K562 (cell line): Measurements from ENCODE around the gene SRRM4. TPM values are rescaled to one million over a fixed set of nuclear protein-coding genes. Genes with fewer than 3 reads are reported as not detected.

Source experiments
- ATAC-seq: fragments of 200-7000 bp; cut with Tn5 transposase; 3 replicates; pipeline ENCODE4 v1.9.1; 2020; ENCODE audit warnings: moderate library complexity
- BruUV-seq: library from RNA; stranded (reverse); fragments of 400-500 nt; replicated peaks from 2 replicates; lab custom pipeline; 2021; lab: Mats Ljungman, UMichigan
- CTCF ChIA-PET: fragments of 300-600 bp; formaldehyde crosslinking; extraction: SDS; loops from one replicate; lab custom pipeline; 2021; ENCODE audit warnings: low intra/inter-chr PET ratio; lab: Yijun Ruan, JAX
- POLR2A ChIA-PET: fragments of 300-600, 350-650 bp; sonication (Branson Sonifier 250); formaldehyde crosslinking; extraction: SDS; loops from one replicate; lab custom pipeline; 2021; ENCODE audit warnings: antibody characterized with exemption, inconsistent platforms; lab: Yijun Ruan, JAX
- DNase-seq, 4 experiments: peaks; one replicate each; pipeline versions ENCODE4 v3.0.0 to v3.0.0-alpha.2; 2011 to 2018; ENCODE audit warnings: low spot score in 3 of 4, mixed read lengths in 3 of 4; ENCODE audit errors: extremely low read depth in 1 of 4
- FAIRE-seq: peaks from 2 replicates; lab custom pipeline; 2011; peaks lifted over from hg19 to GRCh38; lab: Jason Lieb, UNC
- H2AFZ ChIP-seq: 2 replicates; pipeline ENCODE4 v1.6.0; 2011; ENCODE audit warnings: low read depth, low read length, control low read depth, inconsistent platforms
- H3K27ac ChIP-seq: fragments of 200-600 bp; 3 replicates; pipeline ENCODE4 v1.8.0; 2011; ENCODE audit warnings: low read depth, mild to moderate bottlenecking, control low read depth, inconsistent platforms, low read length, moderate library complexity, mixed read lengths; ENCODE audit errors: extremely low read depth
- H3K27me3 ChIP-seq, 2 experiments: fragments of 300-600 bp in 1 of 2; 2 replicates in 1 of 2; 3 replicates in 1 of 2; pipeline versions ENCODE4 v1.6.0 to v1.8.0; 2011; ENCODE audit warnings: inconsistent platforms in 2 of 2, low read length in 2 of 2, mild to moderate bottlenecking in 1 of 2, mixed read lengths in 1 of 2, moderate library complexity in 1 of 2; ENCODE audit not compliant: control insufficient read depth in 2 of 2, insufficient read depth in 2 of 2
- H3K36me3 ChIP-seq: fragments of 300-600 bp; 3 replicates; pipeline ENCODE4 v1.8.0; 2011; ENCODE audit warnings: mild to moderate bottlenecking, low read length, inconsistent platforms; ENCODE audit not compliant: control insufficient read depth, insufficient read depth
- H3K4me1 ChIP-seq, 2 experiments: fragments of 200-600 bp in 1 of 2; replicated peaks in 1 of 2; 2 replicates in 1 of 2; 3 replicates in 1 of 2; pipeline versions ENCODE4 v1.5.1 to v1.8.0; 2011; ENCODE audit warnings: inconsistent platforms in 2 of 2, low read length in 2 of 2, mild to moderate bottlenecking in 1 of 2, mixed read lengths in 1 of 2, moderate library complexity in 1 of 2; ENCODE audit not compliant: control insufficient read depth in 2 of 2, insufficient read depth in 2 of 2
- H3K4me2 ChIP-seq: 2 replicates; pipeline ENCODE4 v1.6.1; 2011; ENCODE audit warnings: low read length, control low read depth, inconsistent platforms, mixed read lengths; ENCODE audit not compliant: insufficient read depth
- H3K4me3 ChIP-seq: fragments of 200-600 bp; sonication (generic), shearing (Covaris generic); 2 replicates; pipeline ENCODE4 v1.5.1; 2016; ENCODE audit warnings: control low read depth, inconsistent platforms
- H3K79me2 ChIP-seq: fragments of 200-600 bp; 3 replicates; pipeline ENCODE4 v1.8.0; 2011; ENCODE audit warnings: low read length, inconsistent platforms; ENCODE audit not compliant: control insufficient read depth, insufficient read depth
- H3K9ac ChIP-seq, 2 experiments: 2 replicates each; pipeline versions ENCODE4 v1.6.0 to v1.6.1; 2011; ENCODE audit warnings: low read depth in 2 of 2, low read length in 2 of 2, control low read depth in 1 of 2, inconsistent platforms in 1 of 2, mild to moderate bottlenecking in 1 of 2, mixed read lengths in 1 of 2; ENCODE audit not compliant: insufficient read depth in 1 of 2
- H3K9me1 ChIP-seq: one replicate; pipeline ENCODE4 v1.6.0; 2011; ENCODE audit warnings: inconsistent platforms, mild to moderate bottlenecking, low read length, moderate library complexity; ENCODE audit not compliant: control insufficient read depth, insufficient read depth
- H3K9me3 ChIP-seq: replicated peaks from 2 replicates; pipeline ENCODE4 v1.5.1; 2011; ENCODE audit warnings: low read depth, low read length, inconsistent platforms; ENCODE audit not compliant: control insufficient read depth, insufficient read depth
- H4K20me1 ChIP-seq: replicated peaks from 2 replicates; pipeline ENCODE4 v1.6.1; 2011; ENCODE audit warnings: low read length, inconsistent platforms, mixed read lengths; ENCODE audit not compliant: control insufficient read depth, insufficient read depth
- CEBPG ChIP-seq, 3 experiments: fragments of 200-800 bp in 1 of 3; sonication (Bioruptor generic) in 1 of 3; sonication (generic) in 1 of 3; formaldehyde crosslinking in 1 of 3; IDR thresholded peaks in 2 of 3; conservative IDR thresholded peaks in 1 of 3; 2 replicates each; pipeline versions ENCODE4 v1.6.1 to v1.8.0; 2016 to 2022; ENCODE audit warnings: missing compliant biosample characterization in 2 of 3, missing genetic modification characterization in 2 of 3, mild to moderate bottlenecking in 1 of 3, missing genetic modification reagents in 1 of 3
- DDX20 ChIP-seq: fragments of 450-650 bp; IDR thresholded peaks from 2 replicates; pipeline ENCODE4 v1.6.1; 2016; ENCODE audit warnings: missing genetic modification characterization, low read depth, mild to moderate bottlenecking, missing compliant biosample characterization, moderate library complexity
- FOXA3 ChIP-seq, 2 experiments: fragments of 450-650 bp in 1 of 2; sonication (generic) in 1 of 2; formaldehyde crosslinking; IDR thresholded peaks in 1 of 2; conservative IDR thresholded peaks in 1 of 2; 2 replicates each; pipeline versions ENCODE4 v1.4.0 to v1.8.0; 2020 to 2022; ENCODE audit warnings: mild to moderate bottlenecking in 2 of 2, missing genetic modification reagents in 1 of 2
- KAT8 ChIP-seq: fragments of 450-650 bp; IDR thresholded peaks from 2 replicates; pipeline ENCODE4 v1.6.1; 2016; ENCODE audit warnings: low read depth, mild to moderate bottlenecking
- KDM1A ChIP-seq, 2 experiments: fragments of 450-650 bp; IDR thresholded peaks; 2 replicates each; pipeline ENCODE4 v1.6.1; 2016; ENCODE audit warnings: mild to moderate bottlenecking in 2 of 2
- LARP7 ChIP-seq: fragments of 450-650 bp; IDR thresholded peaks from 2 replicates; pipeline ENCODE4 v1.6.1; 2016
- MAFK ChIP-seq: IDR thresholded peaks from 2 replicates; pipeline ENCODE4 v1.6.1; 2011; ENCODE audit warnings: low read length, improper control_type of control experiment
- MEF2D ChIP-seq: conservative IDR thresholded peaks from 2 replicates; pipeline ENCODE4 v1.6.1; 2016; ENCODE audit warnings: low read depth, missing genetic modification characterization, missing compliant biosample characterization
- NFXL1 ChIP-seq: fragments of 450-650 bp; formaldehyde crosslinking; IDR thresholded peaks from 2 replicates; pipeline ENCODE4 v1.4.0; 2021; ENCODE audit warnings: mild to moderate bottlenecking
- POLR3A ChIP-seq: IDR thresholded peaks from 2 replicates; pipeline ENCODE4 v1.6.1; 2011; ENCODE audit warnings: borderline replicate concordance, mild to moderate bottlenecking, moderate library complexity; ENCODE audit not compliant: insufficient read length, insufficient read depth; ENCODE audit errors: extremely low read depth
- ZFPM2 ChIP-seq: fragments of 250-450 bp; sonication (Bioruptor Pico); IDR thresholded peaks from 2 replicates; pipeline ENCODE4 v1.5.1; 2022; ENCODE audit warnings: mild to moderate bottlenecking
- ZNF586 ChIP-seq: fragments of 450-650 bp; formaldehyde crosslinking; conservative IDR thresholded peaks from 2 replicates; pipeline ENCODE4 v1.4.0; 2020; ENCODE audit warnings: mild to moderate bottlenecking, moderate library complexity
- ZZZ3 ChIP-seq: fragments of 450-650 bp; IDR thresholded peaks from 2 replicates; pipeline ENCODE4 v1.6.1; 2016; ENCODE audit warnings: antibody characterized with exemption, mild to moderate bottlenecking, moderate library complexity
- WGBS: fragments of 100-300 bp; shearing (Covaris generic); methylation state at CpG from one replicate; pipeline ENCODE4 v1.1.6; 2016; ENCODE audit warnings: low coverage, mixed read lengths; ENCODE audit not compliant: insufficient coverage; ENCODE audit errors: missing lambda C conversion rate; 5-methylcytosine and 5-hydroxymethylcytosine counted together
- in situ Hi-C: fragments of 300-500 bp; cut with MboI; formaldehyde crosslinking; loops from 4 replicates; pipeline ENCODE4 v1.15.0; 2018; ENCODE audit warnings: inconsistent platforms, mixed read lengths
- intact Hi-C: fragments of 100-400 bp; cut with micrococcal nuclease; formaldehyde crosslinking; loops from 2 replicates; pipeline ENCODE4 v1.14.2; 2022
- polyA plus RNA-seq, 8 experiments: library from polyadenylated mRNA; depleted of rRNA in 4 of 8; stranded (reverse) in 5 of 8; unstranded in 3 of 8; fragments of >200 nt; fragmentation: Nextera tagmentation in 2 of 8; fragmentation: Illumina TruSeq in 1 of 8; extraction: Ambion mirVana in 2 of 8; extraction: Trizol in 1 of 8; gene quantifications; 2 replicates each; pipeline versions ENCODE4 v1.2.1 to v1.2.3, GENCODE V29; 2011 to 2014; ENCODE audit warnings: inconsistent platforms in 1 of 8, missing spikeins in 1 of 8
- total RNA-seq, 7 experiments: library from RNA; depleted of rRNA in 6 of 7; stranded (reverse); fragments of >200 nt in 6 of 7; fragmentation: Illumina TruSeq in 2 of 7; extraction: Trizol in 2 of 7; gene quantifications; 2 replicates each; pipeline versions ENCODE4 v1.2.1 to v1.2.3, GENCODE V29; 2011 to 2021; ENCODE audit warnings: low replicate concordance in 1 of 7
- TF ChIP-seq, protein P1 (sequence below): fragments of 250-450 bp; sonication (Bioruptor Pico); IDR thresholded peaks from 2 replicates; pipeline ENCODE4 v1.4.0; 2020; ENCODE audit warnings: mild to moderate bottlenecking, moderate library complexity, borderline replicate concordance
- TF ChIP-seq, protein P2 (sequence below): sonication (generic); formaldehyde crosslinking; IDR thresholded peaks from 2 replicates; pipeline ENCODE4 v1.5.0; 2020; ENCODE audit warnings: missing genetic modification reagents
- TF ChIP-seq, protein P3 (sequence below): IDR thresholded peaks from 3 replicates; pipeline ENCODE4 v1.6.1; 2011; ENCODE audit warnings: borderline replicate concordance, mild to moderate bottlenecking, moderate library complexity; ENCODE audit not compliant: insufficient read length; ENCODE audit errors: extremely low read depth

The SRRM4 gene
- total and polyA plus RNA-seq, 9 of the 15 experiments (the other 6 are each of a cell fraction or from before 2014, with no cell fraction given) = not detected

GRCh38 chr12:119147847-119148448 is 166.6 kb downstream of the SRRM4 start:
- Histone ChIP-seq H3K4me2 (no peak overlapping the region), H3K4me3 (no peak overlapping the region), H3K9ac (no peak overlapping the region), H2AFZ (no peak overlapping the region), H3K36me3 (no peaks in the 10 kb centered on the region), H3K9me3 (no peaks in the 10 kb centered on the region), H3K4me1 (no peaks in the 10 kb centered on the region), H3K79me2 (no peaks in the 10 kb centered on the region)
- in situ Hi-C loops = no loop called here
- ATAC-seq (no peak), FAIRE-seq (no peak), DNase-seq (no peak)
- POLR2A ChIA-PET = no interaction called here
- WGBS = 6% methylated on average over 2 of the region's 2 CpGs
- TF ChIP-seq KAT8 = no peak
- no peak for TF ChIP-seq POLR3A
- no peak for TF ChIP-seq ZFPM2 (CRISPR knock-in tag)
- TF ChIP-seq MAFK = no peak
- no peak for TF ChIP-seq NFXL1 (CRISPR knock-in tag)
- TF ChIP-seq DDX20 (tag) = no peak
- TF ChIP-seq, protein P1, sequence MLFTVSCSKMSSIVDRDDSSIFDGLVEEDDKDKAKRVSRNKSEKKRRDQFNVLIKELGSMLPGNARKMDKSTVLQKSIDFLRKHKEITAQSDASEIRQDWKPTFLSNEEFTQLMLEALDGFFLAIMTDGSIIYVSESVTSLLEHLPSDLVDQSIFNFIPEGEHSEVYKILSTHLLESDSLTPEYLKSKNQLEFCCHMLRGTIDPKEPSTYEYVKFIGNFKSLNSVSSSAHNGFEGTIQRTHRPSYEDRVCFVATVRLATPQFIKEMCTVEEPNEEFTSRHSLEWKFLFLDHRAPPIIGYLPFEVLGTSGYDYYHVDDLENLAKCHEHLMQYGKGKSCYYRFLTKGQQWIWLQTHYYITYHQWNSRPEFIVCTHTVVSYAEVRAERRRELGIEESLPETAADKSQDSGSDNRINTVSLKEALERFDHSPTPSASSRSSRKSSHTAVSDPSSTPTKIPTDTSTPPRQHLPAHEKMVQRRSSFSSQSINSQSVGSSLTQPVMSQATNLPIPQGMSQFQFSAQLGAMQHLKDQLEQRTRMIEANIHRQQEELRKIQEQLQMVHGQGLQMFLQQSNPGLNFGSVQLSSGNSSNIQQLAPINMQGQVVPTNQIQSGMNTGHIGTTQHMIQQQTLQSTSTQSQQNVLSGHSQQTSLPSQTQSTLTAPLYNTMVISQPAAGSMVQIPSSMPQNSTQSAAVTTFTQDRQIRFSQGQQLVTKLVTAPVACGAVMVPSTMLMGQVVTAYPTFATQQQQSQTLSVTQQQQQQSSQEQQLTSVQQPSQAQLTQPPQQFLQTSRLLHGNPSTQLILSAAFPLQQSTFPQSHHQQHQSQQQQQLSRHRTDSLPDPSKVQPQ (CRISPR knock-in tag) = no peak
- TF ChIP-seq ZZZ3 = no peak
- no peak for TF ChIP-seq ZNF586 (CRISPR knock-in tag)
- TF ChIP-seq FOXA3 (CRISPR knock-in tag; conservative IDR thresholded peaks at IDR 0.05 in 1 of 2, IDR thresholded peaks at IDR 0.05 in 1 of 2) = no peak
- TF ChIP-seq MEF2D = no peak
- no peak for TF ChIP-seq CEBPG (CRISPR knock-in tag; IDR thresholded peaks at IDR 0.05)
- no peak for TF ChIP-seq CEBPG (tag; conservative IDR thresholded peaks at IDR 0.05 in 1 of 2, IDR thresholded peaks at IDR 0.05 in 1 of 2)
- TF ChIP-seq LARP7 = no peak
- TF ChIP-seq, protein P2, sequence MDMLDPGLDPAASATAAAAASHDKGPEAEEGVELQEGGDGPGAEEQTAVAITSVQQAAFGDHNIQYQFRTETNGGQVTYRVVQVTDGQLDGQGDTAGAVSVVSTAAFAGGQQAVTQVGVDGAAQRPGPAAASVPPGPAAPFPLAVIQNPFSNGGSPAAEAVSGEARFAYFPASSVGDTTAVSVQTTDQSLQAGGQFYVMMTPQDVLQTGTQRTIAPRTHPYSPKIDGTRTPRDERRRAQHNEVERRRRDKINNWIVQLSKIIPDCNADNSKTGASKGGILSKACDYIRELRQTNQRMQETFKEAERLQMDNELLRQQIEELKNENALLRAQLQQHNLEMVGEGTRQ (CRISPR knock-in tag) = no peak
- TF ChIP-seq, protein P3, sequence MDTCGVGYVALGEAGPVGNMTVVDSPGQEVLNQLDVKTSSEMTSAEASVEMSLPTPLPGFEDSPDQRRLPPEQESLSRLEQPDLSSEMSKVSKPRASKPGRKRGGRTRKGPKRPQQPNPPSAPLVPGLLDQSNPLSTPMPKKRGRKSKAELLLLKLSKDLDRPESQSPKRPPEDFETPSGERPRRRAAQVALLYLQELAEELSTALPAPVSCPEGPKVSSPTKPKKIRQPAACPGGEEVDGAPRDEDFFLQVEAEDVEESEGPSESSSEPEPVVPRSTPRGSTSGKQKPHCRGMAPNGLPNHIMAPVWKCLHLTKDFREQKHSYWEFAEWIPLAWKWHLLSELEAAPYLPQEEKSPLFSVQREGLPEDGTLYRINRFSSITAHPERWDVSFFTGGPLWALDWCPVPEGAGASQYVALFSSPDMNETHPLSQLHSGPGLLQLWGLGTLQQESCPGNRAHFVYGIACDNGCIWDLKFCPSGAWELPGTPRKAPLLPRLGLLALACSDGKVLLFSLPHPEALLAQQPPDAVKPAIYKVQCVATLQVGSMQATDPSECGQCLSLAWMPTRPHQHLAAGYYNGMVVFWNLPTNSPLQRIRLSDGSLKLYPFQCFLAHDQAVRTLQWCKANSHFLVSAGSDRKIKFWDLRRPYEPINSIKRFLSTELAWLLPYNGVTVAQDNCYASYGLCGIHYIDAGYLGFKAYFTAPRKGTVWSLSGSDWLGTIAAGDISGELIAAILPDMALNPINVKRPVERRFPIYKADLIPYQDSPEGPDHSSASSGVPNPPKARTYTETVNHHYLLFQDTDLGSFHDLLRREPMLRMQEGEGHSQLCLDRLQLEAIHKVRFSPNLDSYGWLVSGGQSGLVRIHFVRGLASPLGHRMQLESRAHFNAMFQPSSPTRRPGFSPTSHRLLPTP = no peak
- no peak for TF ChIP-seq KDM1A (IDR thresholded peaks at IDR 0.05)
- TF ChIP-seq, all 486 proteins: peak for 0
- no peaks in the 10 kb centered on the region for H3K9me1 ChIP-seq
- no TSS peak for BruUV-seq
- no peak overlapping the region for H3K27ac ChIP-seq
- CTCF ChIA-PET = no interaction called here
- H3K27me3 ChIP-seq = peaks cover 8 to 31% of the 10 kb centered on the region in 2 experiments; a peak in 4 of 5 replicates
- intact Hi-C loops = no loop called here
- no peaks in the 10 kb centered on the region for H4K20me1 ChIP-seq
